Measurements from ENCODE around the gene ENTPD3. TPM values are rescaled to one million over a fixed set of nuclear protein-coding genes. Genes with fewer than 3 reads are reported as not detected.

The ENTPD3 gene
- total RNA-seq, 2 donors from 2014 or later, result 0.22 to 2.3 TPM

GRCh38 chr3:40404591-40405198 is 17.7 kb downstream of the ENTPD3 start:
- Histone ChIP-seq H3K36me3 (no peaks in the 10 kb centered on the region), H3K9ac (ENCODE audit: low read depth in 2 of 2, low read length in 2 of 2) (no peak overlapping the region), H3K27me3 (no peaks in the 10 kb centered on the region), H3K4me3 (no peak overlapping the region), H3K4me1 (no peaks in the 10 kb centered on the region), H3K9me3 (no peaks in the 10 kb centered on the region), H3K27ac (no peak overlapping the region)
- intact Hi-C loops (cut with DNase I), result no loop called here
- DNase-seq, result no peak
- TF ChIP-seq CTCF (IDR thresholded peaks at IDR 0.05), result no peak

GRCh38 chr3:40407007-40407406 is 20.0 kb downstream of the ENTPD3 start:
- no peak overlapping the region for H3K4me3 ChIP-seq
- no peaks in the 10 kb centered on the region for H3K27me3 ChIP-seq
- H3K27ac ChIP-seq, result no peak overlapping the region
- H3K9me3 ChIP-seq, result no peaks in the 10 kb centered on the region
- no peaks in the 10 kb centered on the region for H3K4me1 ChIP-seq
- no peak for DNase-seq
- no peaks in the 10 kb centered on the region for H3K36me3 ChIP-seq
- no peak overlapping the region for H3K9ac ChIP-seq (ENCODE audit: low read depth in 2 of 2, low read length in 2 of 2)
- no peak for TF ChIP-seq CTCF (IDR thresholded peaks at IDR 0.05)
- intact Hi-C loops (cut with DNase I), result no loop called here

- no peak for DNase-seq
- Histone ChIP-seq H3K9ac (ENCODE audit: low read depth in 2 of 2, low read length in 2 of 2) (no peak overlapping the region), H3K27ac (no peak overlapping the region), H3K36me3 (no peaks in the 10 kb centered on the region), H3K4me1 (no peaks in the 10 kb centered on the region), H3K4me3 (no peak overlapping the region), H3K27me3 (no peaks in the 10 kb centered on the region), H3K9me3 (no peaks in the 10 kb centered on the region)
- intact Hi-C loops (cut with DNase I), result no loop called here
- TF ChIP-seq CTCF (IDR thresholded peaks at IDR 0.05), result no peak
Observed at GRCh38 chr3:40407611-40408010, 20.6 kb downstream of the ENTPD3 start.

- intact Hi-C loops (cut with DNase I), result no loop called here
- DNase-seq, result no peak
- no peaks in the 10 kb centered on the region for H3K27me3 ChIP-seq
- H3K9ac ChIP-seq (ENCODE audit: low read depth in 2 of 2, low read length in 2 of 2), result no peak overlapping the region
- H3K36me3 ChIP-seq, result no peaks in the 10 kb centered on the region
- H3K9me3 ChIP-seq, result no peaks in the 10 kb centered on the region
- H3K27ac ChIP-seq, result no peak overlapping the region
- TF ChIP-seq CTCF (IDR thresholded peaks at IDR 0.05), result no peak
- H3K4me1 ChIP-seq, result no peaks in the 10 kb centered on the region
- H3K4me3 ChIP-seq, result no peak overlapping the region
Observed at GRCh38 chr3:40414270-40414669, 27.3 kb downstream of the ENTPD3 start.

DNA sequence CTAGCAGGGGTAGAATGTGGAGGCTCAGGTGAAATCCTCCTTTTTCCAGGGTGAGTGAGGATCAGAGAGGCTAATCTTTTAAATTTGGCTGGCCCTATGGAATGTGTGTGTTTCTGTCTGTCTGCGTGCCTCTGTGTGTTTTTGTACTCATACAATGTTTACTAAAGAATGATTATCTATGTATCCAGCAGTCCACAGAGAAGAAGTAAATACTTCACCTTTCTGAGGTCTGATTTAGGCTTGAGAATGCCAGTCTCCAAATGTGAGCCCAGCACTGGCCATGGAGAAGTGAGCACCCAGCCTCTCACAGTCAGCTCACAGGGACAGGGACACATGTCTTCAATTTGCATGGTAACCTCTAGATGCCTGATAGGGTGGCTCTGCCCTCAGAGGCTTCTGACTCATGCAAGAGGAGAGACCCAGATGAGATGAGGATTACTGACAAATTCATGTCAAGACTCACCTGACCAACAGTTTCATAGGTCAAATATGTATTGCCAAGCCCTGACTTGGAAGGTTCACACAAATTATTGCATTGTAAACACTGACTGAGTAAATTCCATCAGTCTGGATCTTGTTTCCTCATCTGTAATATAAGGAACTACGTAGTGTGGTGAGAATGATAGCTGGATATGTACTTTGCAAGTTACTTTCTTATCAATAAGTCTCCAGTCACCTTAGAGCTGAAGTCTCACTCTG is 31.0 kb downstream of the ENTPD3 start:
- no peak overlapping the region for H3K9ac ChIP-seq (ENCODE audit: low read depth in 2 of 2, low read length in 2 of 2)
- peak overlapping the region; percentile 13 for H3K27ac ChIP-seq
- no peaks in the 10 kb centered on the region for H3K27me3 ChIP-seq
- H3K4me1 ChIP-seq, result no peaks in the 10 kb centered on the region
- H3K4me3 ChIP-seq, result no peak overlapping the region
- H3K36me3 ChIP-seq, result no peaks in the 10 kb centered on the region
- H3K9me3 ChIP-seq, result no peaks in the 10 kb centered on the region
- TF ChIP-seq CTCF (IDR thresholded peaks at IDR 0.05), result no peak
- intact Hi-C loops (cut with DNase I), result no loop called here
- peak; percentile 28 for DNase-seq
